Measurements from ENCODE around the gene MTURN.

GRCh38 chr7:30143748-30144251 is 9.0 kb downstream of the MTURN start:
- TF ChIP-seq CTCF (IDR thresholded peaks at IDR 0.05) (no peak), POLR2A (IDR thresholded peaks at IDR 0.05) (no peak)
